OCI-LY3 (cell line): Measurements from ENCODE around the gene LHFPL2.

Experiments
- CTCF ChIP-seq: fragments of 200-600, 300-600 bp; sonication (generic); IDR thresholded peaks from 2 replicates; pipeline ENCODE4 v1.5.1; 2014; ENCODE audit warnings: antibody characterized with exemption, low read length, low read depth
- EZH2phosphoT487 ChIP-seq: fragments of 200-600 bp; shearing (Covaris generic); IDR thresholded peaks from 2 replicates; pipeline ENCODE4 v1.6.1; 2018; ENCODE audit warnings: antibody characterized with exemption, mixed run types, low read depth

DNA sequence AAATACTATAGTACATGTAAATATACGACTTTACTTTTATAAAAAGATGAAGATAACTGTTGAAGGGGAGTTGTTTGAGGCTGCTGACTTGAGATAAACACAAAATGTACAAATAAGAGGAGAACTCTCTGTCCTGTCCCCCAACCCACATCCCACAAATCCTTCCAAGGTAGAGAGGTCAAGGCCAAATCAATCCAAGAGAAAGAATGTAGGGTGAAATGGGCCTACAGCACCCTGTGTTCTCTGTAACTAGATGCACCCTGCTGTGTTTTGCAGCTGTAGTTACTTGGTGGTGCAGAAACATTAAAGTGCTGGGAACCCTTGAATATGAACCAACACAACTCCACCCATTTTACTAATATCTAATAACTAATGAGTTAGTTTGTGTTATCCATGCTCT, 2.0 kb upstream of the LHFPL2 start:
- TF ChIP-seq CTCF (no peak), EZH2phosphoT487 (no peak)
